GM12878 (cell line): ENCODE results near the gene CLIP2. TPM values are rescaled to one million over a fixed set of nuclear protein-coding genes. Genes with fewer than 3 reads are reported as not detected.

Source experiments
- ASH2L ChIP-seq: fragments of 300-600, 200-600 bp; sonication (generic); IDR thresholded peaks from 2 replicates; pipeline ENCODE4 v1.6.1; 2017; ENCODE audit warnings: low read depth, mild to moderate bottlenecking, borderline replicate concordance
- BCL11A ChIP-seq: IDR thresholded peaks from 2 replicates; pipeline ENCODE4 v1.6.1; 2011; ENCODE audit warnings: low read depth, low read length
- CHD1 ChIP-seq: IDR thresholded peaks from 2 replicates; pipeline ENCODE4 v1.6.1; 2012; ENCODE audit warnings: low read depth, low read length, improper control_type of control experiment
- NFIC ChIP-seq: IDR thresholded peaks from 2 replicates; pipeline ENCODE4 v1.6.1; 2012; ENCODE audit warnings: low read depth, mild to moderate bottlenecking, inconsistent platforms, low read length, moderate library complexity
- RBBP5 ChIP-seq: fragments of 200-600 bp; sonication (generic); conservative IDR thresholded peaks from 2 replicates; pipeline ENCODE4 v1.6.1; 2016
- SMC3 ChIP-seq: IDR thresholded peaks from 2 replicates; pipeline ENCODE4 v1.6.1; 2011; ENCODE audit warnings: low read length, improper control_type of control experiment, borderline replicate concordance
- SREBF1 ChIP-seq: IDR thresholded peaks from 2 replicates; pipeline ENCODE4 v1.6.1; 2012; ENCODE audit warnings: mild to moderate bottlenecking, low read length
- SUZ12 ChIP-seq: fragments of 200-600 bp; sonication (generic); IDR thresholded peaks from one replicate; pipeline ENCODE4 v1.6.1; 2018; ENCODE audit warnings: antibody characterized with exemption, mild to moderate bottlenecking; ENCODE audit not compliant: unreplicated experiment
- ZNF217 ChIP-seq: fragments of 450-650 bp; IDR thresholded peaks from 2 replicates; pipeline ENCODE4 v1.6.1; 2017; ENCODE audit warnings: antibody characterized with exemption, mild to moderate bottlenecking
- ZNF622 ChIP-seq: fragments of 450-650 bp; IDR thresholded peaks from 2 replicates; pipeline ENCODE4 v1.6.1; 2017; ENCODE audit warnings: mild to moderate bottlenecking, inconsistent platforms
- polyA plus RNA-seq, 11 experiments: library from polyadenylated mRNA; depleted of rRNA in 4 of 11; unstranded in 6 of 11; stranded (reverse) in 5 of 11; fragments of >200 nt; fragmentation: Nextera tagmentation in 4 of 11; fragmentation: Illumina TruSeq in 1 of 11; extraction: Ambion mirVana in 4 of 11; extraction: Trizol in 1 of 11; gene quantifications; 1 replicate in 1 of 11; 2 replicates in 10 of 11; pipeline versions ENCODE4 v1.2.1 to v1.2.3, GENCODE V29; 2011 to 2016; ENCODE audit warnings: inconsistent platforms in 2 of 11, missing spikeins in 2 of 11, low read depth in 1 of 11
- total RNA-seq, 4 experiments: library from RNA; depleted of rRNA in 3 of 4; stranded (reverse); fragments of >200 nt in 3 of 4; fragmentation: Illumina TruSeq in 1 of 4; extraction: Trizol in 1 of 4; gene quantifications; 2 replicates each; pipeline versions ENCODE4 v1.2.1 to v1.2.3, GENCODE V29; 2013 to 2021
- TF ChIP-seq, protein P1 (sequence below): fragments of 450-650 bp; IDR thresholded peaks from 2 replicates; pipeline ENCODE4 v1.6.1; 2016; ENCODE audit warnings: mild to moderate bottlenecking
- TF ChIP-seq, protein P2 (sequence below): IDR thresholded peaks from 2 replicates; pipeline ENCODE4 v1.6.1; 2011; ENCODE audit warnings: low read depth, mild to moderate bottlenecking, low read length, moderate library complexity, borderline replicate concordance; ENCODE audit errors: extremely low read depth

Gene CLIP2
- total and polyA plus RNA-seq, 10 of the 15 experiments (the other 5 are each of a cell fraction or from before 2014, with no cell fraction given) = 0.26 to 56.3 (median 21.0) TPM

DNA sequence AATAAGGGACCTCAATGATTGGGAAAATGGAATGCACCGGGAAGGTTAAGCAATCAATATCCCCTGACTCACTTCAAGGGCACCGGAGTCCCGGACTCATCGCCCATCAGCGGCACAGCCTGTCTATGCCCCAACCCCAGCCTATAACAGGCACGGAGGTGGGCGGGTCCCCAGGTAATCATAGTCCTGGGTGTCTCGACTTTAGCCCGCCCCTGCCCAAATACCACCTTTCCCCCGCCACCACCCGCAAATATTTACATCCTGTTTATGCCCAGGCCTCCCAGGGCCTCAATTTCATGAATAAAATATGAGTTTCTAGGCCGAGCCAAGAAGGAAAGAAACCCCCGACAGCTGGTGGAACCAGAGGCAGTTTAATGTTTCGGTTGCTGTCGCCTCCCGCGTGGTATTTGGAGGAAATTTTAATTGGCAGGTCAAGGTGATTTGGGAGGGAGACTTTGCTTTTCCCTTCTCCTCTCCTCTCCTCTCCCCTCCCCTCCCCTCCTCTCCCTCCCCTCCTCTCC, 19.4 kb upstream of the CLIP2 start (continued):
- TF ChIP-seq SREBF1 (no peak), ASH2L (no peak), RBBP5 (no peak), ZNF217 (no peak), SMC3 (peak; percentile 37; the same call in 1 of the 2 replicates), SUZ12 (no peak), NFIC (no peak), BCL11A (0 out of 2 replicates have a peak, but pooled peaks have one; percentile 35), CHD1 (no peak), ZNF622 (no peak)
- TF ChIP-seq, protein P1, sequence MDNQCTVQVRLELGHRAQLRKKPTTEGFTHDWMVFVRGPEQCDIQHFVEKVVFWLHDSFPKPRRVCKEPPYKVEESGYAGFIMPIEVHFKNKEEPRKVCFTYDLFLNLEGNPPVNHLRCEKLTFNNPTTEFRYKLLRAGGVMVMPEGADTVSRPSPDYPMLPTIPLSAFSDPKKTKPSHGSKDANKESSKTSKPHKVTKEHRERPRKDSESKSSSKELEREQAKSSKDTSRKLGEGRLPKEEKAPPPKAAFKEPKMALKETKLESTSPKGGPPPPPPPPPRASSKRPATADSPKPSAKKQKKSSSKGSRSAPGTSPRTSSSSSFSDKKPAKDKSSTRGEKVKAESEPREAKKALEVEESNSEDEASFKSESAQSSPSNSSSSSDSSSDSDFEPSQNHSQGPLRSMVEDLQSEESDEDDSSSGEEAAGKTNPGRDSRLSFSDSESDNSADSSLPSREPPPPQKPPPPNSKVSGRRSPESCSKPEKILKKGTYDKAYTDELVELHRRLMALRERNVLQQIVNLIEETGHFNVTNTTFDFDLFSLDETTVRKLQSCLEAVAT = no peak
- TF ChIP-seq, protein P2, sequence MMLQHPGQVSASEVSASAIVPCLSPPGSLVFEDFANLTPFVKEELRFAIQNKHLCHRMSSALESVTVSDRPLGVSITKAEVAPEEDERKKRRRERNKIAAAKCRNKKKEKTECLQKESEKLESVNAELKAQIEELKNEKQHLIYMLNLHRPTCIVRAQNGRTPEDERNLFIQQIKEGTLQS = no peak
- TF ChIP-seq, all 136 proteins: peak for 26
